Ovary (tissue), 3 donors: ENCODE measurements around the gene DMRTA2.

ENCODE experiments used
- CTCF ChIP-seq, 3 donors: fragments of 450-650 bp in 2 of 3; fragments of 200-600 bp in 1 of 3; IDR thresholded peaks; one replicate each; pipeline versions ENCODE4 v1.5.1 to v1.8.0; 2016 to 2022; ENCODE audit warnings: antibody characterized with exemption in 3 of 3, mild to moderate bottlenecking in 1 of 3
- EP300 ChIP-seq: sonication (generic); formaldehyde crosslinking; IDR thresholded peaks from one replicate; pipeline ENCODE4 v1.6.1; 2017; ENCODE audit warnings: antibody characterized with exemption
- donor health status: DM: no; HTN: no; CAD: no.

- peak in 2 of 3 donors; percentile 46 to 51 for TF ChIP-seq CTCF (IDR thresholded peaks at IDR 0.05)
- TF ChIP-seq EP300: no peak
These were observed 54.9 kb downstream of the DMRTA2 start for GRCh38 chr1:50368179-50369007.
